Measurements from ENCODE around the gene ANO10. TPM values are rescaled to one million over a fixed set of nuclear protein-coding genes. Genes with fewer than 3 reads are reported as not detected.

ANO10 gene
- polyA plus RNA-seq, 1 donor from 2014 or later = 11.1 TPM

- Histone ChIP-seq H3K27me3 (ENCODE audit: insufficient read depth, low read depth, low read length) (no peaks in the 10 kb centered on the region), H3K9me3 (ENCODE audit: low read length) (no peaks in the 10 kb centered on the region)
- TF ChIP-seq EZH2 (IDR thresholded peaks at IDR 0.05; ENCODE audit: borderline replicate concordance, insufficient read depth, low read length, poor library complexity, severe bottlenecking) (no peak), MXI1 (conservative IDR thresholded peaks at IDR 0.05; ENCODE audit: poor library complexity, severe bottlenecking) (no peak), REST (IDR thresholded peaks at IDR 0.05; ENCODE audit: borderline replicate concordance) (no peak), POLR2AphosphoS5 (IDR thresholded peaks at IDR 0.05) (no peak), RAD21 (conservative IDR thresholded peaks at IDR 0.05) (no peak), CTCF (IDR thresholded peaks at IDR 0.05; ENCODE audit: poor library complexity, severe bottlenecking) (no peak), TAF1 (IDR thresholded peaks at IDR 0.05; ENCODE audit: low read depth) (no peak), EP300 (conservative IDR thresholded peaks at IDR 0.05; ENCODE audit: poor library complexity, severe bottlenecking) (no peak), SMC3 (conservative IDR thresholded peaks at IDR 0.05; ENCODE audit: poor library complexity) (no peak)
Observed at GRCh38 chr3:43644443-43644842, 22.6 kb upstream of the ANO10 start.

GRCh38 chr3:43641306-43642114 lies 19.7 kb upstream of the ANO10 start:
- H3K4me3 ChIP-seq (ENCODE audit: low read length) = no peak overlapping the region
- no peak overlapping the region for H3K9ac ChIP-seq (ENCODE audit: low read length)
- H3F3A ChIP-seq (ENCODE audit: insufficient read depth, low read length, poor library complexity, severe bottlenecking) = no peaks in the 10 kb centered on the region
- no peak overlapping the region for H3K4me2 ChIP-seq (ENCODE audit: low read length)
- no peak overlapping the region for H3K27ac ChIP-seq (ENCODE audit: low read length)
- H3K36me3 ChIP-seq (ENCODE audit: insufficient read depth, low read length) = no peaks in the 10 kb centered on the region
- no peaks in the 10 kb centered on the region for H3K27me3 ChIP-seq (ENCODE audit: insufficient read depth, low read depth, low read length)
- no peaks in the 10 kb centered on the region for H3K9me2 ChIP-seq (ENCODE audit: insufficient read depth, low read length)
- H3K79me2 ChIP-seq (replicated peaks; ENCODE audit: insufficient read depth, low read length) = no peaks in the 10 kb centered on the region
- TF ChIP-seq SMC3 (conservative IDR thresholded peaks at IDR 0.05; ENCODE audit: poor library complexity) (no peak), CTCF (IDR thresholded peaks at IDR 0.05; ENCODE audit: poor library complexity, severe bottlenecking) (no peak), TAF1 (IDR thresholded peaks at IDR 0.05; ENCODE audit: low read depth) (no peak), EZH2 (IDR thresholded peaks at IDR 0.05; ENCODE audit: borderline replicate concordance, insufficient read depth, low read length, poor library complexity, severe bottlenecking) (no peak)
- no peak overlapping the region for H2AFZ ChIP-seq (ENCODE audit: low read depth, low read length)
- H3K9me3 ChIP-seq (ENCODE audit: low read length) = no peaks in the 10 kb centered on the region
- no peaks in the 10 kb centered on the region for H4K20me1 ChIP-seq (ENCODE audit: insufficient read depth)

More at GRCh38 chr3:43644443-43644842, 22.6 kb upstream of the ANO10 start:
- Histone ChIP-seq H3K36me3 (ENCODE audit: insufficient read depth, low read length) (no peaks in the 10 kb centered on the region), H2AFZ (ENCODE audit: low read depth, low read length) (no peak overlapping the region), H3K9me2 (ENCODE audit: insufficient read depth, low read length) (no peaks in the 10 kb centered on the region), H3K4me3 (ENCODE audit: low read length) (no peak overlapping the region), H4K20me1 (ENCODE audit: insufficient read depth) (no peaks in the 10 kb centered on the region), H3K4me2 (ENCODE audit: low read length) (no peak overlapping the region), H3K9ac (ENCODE audit: low read length) (no peak overlapping the region), H3F3A (ENCODE audit: insufficient read depth, low read length, poor library complexity, severe bottlenecking) (no peaks in the 10 kb centered on the region), H3K79me2 (replicated peaks; ENCODE audit: insufficient read depth, low read length) (no peaks in the 10 kb centered on the region), H3K27ac (ENCODE audit: low read length) (no peak overlapping the region)

Data from neural cell (in vitro differentiated cells).